Hepatocyte (in vitro differentiated cells): ENCODE measurements around the gene CSNK1D. TPM values are rescaled to one million over a fixed set of nuclear protein-coding genes. Genes with fewer than 3 reads are reported as not detected.

Source experiments
- DNase-seq: peaks from one replicate; pipeline ENCODE4 v3.0.0-alpha.2; 2016; ENCODE audit warnings: low spot score
- H2AFZ ChIP-seq: fragments of 200-600 bp; sonication (generic); 2 replicates; pipeline ENCODE4 v1.6.0; 2016; ENCODE audit warnings: antibody characterized with exemption, mild to moderate bottlenecking
- H3K27ac ChIP-seq: fragments of 200-600 bp; sonication (generic); 2 replicates; pipeline ENCODE4 v1.5.1; 2016; ENCODE audit warnings: mild to moderate bottlenecking
- H3K27me3 ChIP-seq: fragments of 200-600 bp; sonication (generic); 2 replicates; pipeline ENCODE4 v1.6.1; 2016
- H3K36me3 ChIP-seq: fragments of 200-600 bp; sonication (generic); replicated peaks from 2 replicates; pipeline ENCODE4 v1.5.1; 2016; ENCODE audit warnings: low read depth; ENCODE audit not compliant: insufficient read depth
- H3K4me1 ChIP-seq: fragments of 200-600 bp; sonication (generic); 2 replicates; pipeline ENCODE4 v1.5.1; 2016; ENCODE audit warnings: mild to moderate bottlenecking, moderate library complexity; ENCODE audit not compliant: insufficient read depth
- H3K4me2 ChIP-seq: fragments of 200-600 bp; sonication (generic); 2 replicates; pipeline ENCODE4 v1.6.0; 2016
- H3K4me3 ChIP-seq: fragments of 200-600 bp; sonication (generic); 2 replicates; pipeline ENCODE4 v1.5.1; 2016; ENCODE audit warnings: mild to moderate bottlenecking
- H3K79me2 ChIP-seq: fragments of 200-600 bp; sonication (generic); 2 replicates; pipeline ENCODE4 v1.6.0; 2017; ENCODE audit warnings: mild to moderate bottlenecking
- H3K9me2 ChIP-seq: fragments of 200-600 bp; sonication (generic); replicated peaks from 2 replicates; pipeline ENCODE4 v1.6.0; 2017; ENCODE audit warnings: mild to moderate bottlenecking; ENCODE audit not compliant: insufficient read depth
- H3K9me3 ChIP-seq: fragments of 200-600 bp; sonication (generic); 2 replicates; pipeline ENCODE4 v1.5.1; 2016; ENCODE audit warnings: low read depth, mild to moderate bottlenecking
- H4K20me1 ChIP-seq: fragments of 200-600 bp; sonication (generic); 2 replicates; pipeline ENCODE4 v1.6.0; 2016; ENCODE audit warnings: mild to moderate bottlenecking; ENCODE audit not compliant: insufficient read depth, poor library complexity, severe bottlenecking
- EZH2 ChIP-seq: fragments of 200-600 bp; sonication (generic); IDR thresholded peaks from 2 replicates; pipeline ENCODE4 v1.6.1; 2016; ENCODE audit warnings: antibody characterized with exemption, mild to moderate bottlenecking, borderline replicate concordance
- EZH2phosphoT487 ChIP-seq: fragments of 200-600 bp; sonication (generic); IDR thresholded peaks from one replicate; pipeline ENCODE4 v1.6.1; 2018; ENCODE audit warnings: antibody characterized with exemption, mild to moderate bottlenecking, low read depth, moderate library complexity; ENCODE audit not compliant: unreplicated experiment, severe bottlenecking
- WGBS: methylation state at CpG from one replicate; pipeline ENCODE4 v1.1.6; 2016; ENCODE audit warnings: low lambda C conversion rate; ENCODE audit errors: missing lambda C conversion rate; 5-methylcytosine and 5-hydroxymethylcytosine counted together
- polyA plus RNA-seq: library from polyadenylated mRNA; unstranded; fragments of >200 nt; fragmentation: Nextera tagmentation; extraction: Ambion mirVana; gene quantifications from 2 replicates; pipeline ENCODE4 v1.2.1, GENCODE V29; 2016
- total RNA-seq: library from RNA; depleted of rRNA; stranded (reverse); fragments of >200 nt; gene quantifications from 2 replicates; pipeline ENCODE4 v1.2.3, GENCODE V29; 2014
- TF ChIP-seq, protein P1 (sequence below): fragments of 200-600 bp; sonication (generic); IDR thresholded peaks from 2 replicates; pipeline ENCODE4 v1.5.1; 2016; ENCODE audit warnings: antibody characterized with exemption, mild to moderate bottlenecking; ENCODE audit not compliant: poor library complexity

The CSNK1D gene
- total and polyA plus RNA-seq, 2 experiments from 2014 or later = 72.5 to 152 TPM

- Histone ChIP-seq H2AFZ (no peak overlapping the region), H3K9me3 (no peaks in the 10 kb centered on the region), H3K36me3 (peaks cover 3% of the 10 kb centered on the region), H4K20me1 (peaks cover 70% of the 10 kb centered on the region), H3K27me3 (no peaks in the 10 kb centered on the region), H3K27ac (no peak overlapping the region), H3K79me2 (peaks cover 85% of the 10 kb centered on the region), H3K4me3 (no peak overlapping the region), H3K4me2 (no peak overlapping the region), H3K9me2 (no peaks in the 10 kb centered on the region), H3K4me1 (no peaks in the 10 kb centered on the region)
- 96% methylated on average over 12 of the region's 12 CpGs for WGBS
- TF ChIP-seq, protein P1, sequence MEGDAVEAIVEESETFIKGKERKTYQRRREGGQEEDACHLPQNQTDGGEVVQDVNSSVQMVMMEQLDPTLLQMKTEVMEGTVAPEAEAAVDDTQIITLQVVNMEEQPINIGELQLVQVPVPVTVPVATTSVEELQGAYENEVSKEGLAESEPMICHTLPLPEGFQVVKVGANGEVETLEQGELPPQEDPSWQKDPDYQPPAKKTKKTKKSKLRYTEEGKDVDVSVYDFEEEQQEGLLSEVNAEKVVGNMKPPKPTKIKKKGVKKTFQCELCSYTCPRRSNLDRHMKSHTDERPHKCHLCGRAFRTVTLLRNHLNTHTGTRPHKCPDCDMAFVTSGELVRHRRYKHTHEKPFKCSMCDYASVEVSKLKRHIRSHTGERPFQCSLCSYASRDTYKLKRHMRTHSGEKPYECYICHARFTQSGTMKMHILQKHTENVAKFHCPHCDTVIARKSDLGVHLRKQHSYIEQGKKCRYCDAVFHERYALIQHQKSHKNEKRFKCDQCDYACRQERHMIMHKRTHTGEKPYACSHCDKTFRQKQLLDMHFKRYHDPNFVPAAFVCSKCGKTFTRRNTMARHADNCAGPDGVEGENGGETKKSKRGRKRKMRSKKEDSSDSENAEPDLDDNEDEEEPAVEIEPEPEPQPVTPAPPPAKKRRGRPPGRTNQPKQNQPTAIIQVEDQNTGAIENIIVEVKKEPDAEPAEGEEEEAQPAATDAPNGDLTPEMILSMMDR = no peak
- TF ChIP-seq EZH2 = no peak
- TF ChIP-seq EZH2phosphoT487 = no peak
- no peak for DNase-seq
Measured at GRCh38 chr17:82253179-82253544, 20.3 kb downstream of the CSNK1D start.

DNA sequence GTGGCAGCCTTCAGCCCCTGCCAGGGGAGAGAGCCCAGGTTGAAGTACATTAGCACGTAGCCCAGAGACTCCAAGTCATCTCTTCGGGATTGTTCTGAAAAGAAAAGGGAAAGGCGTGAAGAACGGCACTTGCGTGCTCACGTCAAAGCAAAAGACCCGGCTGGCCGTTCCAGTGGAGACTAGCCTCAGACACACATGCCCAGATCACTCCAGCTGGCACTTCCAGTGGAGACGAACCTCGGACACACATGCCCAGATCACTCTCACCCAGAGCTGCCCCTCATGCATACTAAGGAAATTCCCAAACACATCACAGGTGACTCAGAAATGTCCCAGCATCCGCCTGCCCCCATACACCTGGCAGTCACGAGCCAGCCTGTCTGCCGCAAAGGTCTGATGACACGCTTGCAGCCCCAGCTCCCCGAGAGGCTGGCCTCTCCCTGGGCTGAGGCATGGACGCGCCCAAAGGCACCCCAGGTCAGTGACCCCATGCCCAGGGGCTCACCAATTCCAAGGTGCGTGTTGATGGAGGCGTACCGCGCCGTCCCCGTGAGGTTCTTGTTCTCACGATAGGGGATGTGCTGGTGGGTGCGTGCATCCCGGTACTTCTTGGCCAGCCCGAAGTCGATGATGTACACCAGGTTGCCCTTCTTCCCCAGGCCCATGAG lies 20.9 kb downstream of the CSNK1D start:
- no peak for DNase-seq
- H3K4me3 ChIP-seq = no peak overlapping the region
- no peaks in the 10 kb centered on the region for H3K9me2 ChIP-seq
- no peaks in the 10 kb centered on the region for H3K9me3 ChIP-seq
- no peak overlapping the region for H3K27ac ChIP-seq
- H4K20me1 ChIP-seq = peaks cover 71% of the 10 kb centered on the region
- TF ChIP-seq, protein P1 = no peak
- TF ChIP-seq EZH2phosphoT487 = no peak
- no peak for TF ChIP-seq EZH2
- 96% methylated on average over 28 of the region's 28 CpGs for WGBS
- no peaks in the 10 kb centered on the region for H3K4me1 ChIP-seq
- no peaks in the 10 kb centered on the region for H3K27me3 ChIP-seq
- H3K4me2 ChIP-seq = no peak overlapping the region
- no peak overlapping the region for H2AFZ ChIP-seq
- H3K36me3 ChIP-seq = peaks cover 3% of the 10 kb centered on the region
- H3K79me2 ChIP-seq = peaks cover 85% of the 10 kb centered on the region

GRCh38 chr17:82250868-82251500 lies 22.5 kb downstream of the CSNK1D start:
- no peak overlapping the region for H2AFZ ChIP-seq
- peaks cover 70% of the 10 kb centered on the region for H4K20me1 ChIP-seq
- TF ChIP-seq, protein P1 = no peak
- TF ChIP-seq EZH2phosphoT487 (no peak), EZH2 (no peak)
- H3K4me2 ChIP-seq = no peak overlapping the region
- H3K27me3 ChIP-seq = no peaks in the 10 kb centered on the region
- no peaks in the 10 kb centered on the region for H3K36me3 ChIP-seq
- H3K27ac ChIP-seq = no peak overlapping the region
- H3K9me2 ChIP-seq = no peaks in the 10 kb centered on the region
- H3K79me2 ChIP-seq = peaks cover 82% of the 10 kb centered on the region
- H3K4me1 ChIP-seq = no peaks in the 10 kb centered on the region
- H3K9me3 ChIP-seq = no peaks in the 10 kb centered on the region
- DNase-seq = no peak
- WGBS = 95% methylated on average over 25 of the region's 25 CpGs
- no peak overlapping the region for H3K4me3 ChIP-seq
